Endothelial cell of umbilical vein (primary cell): ENCODE measurements around the gene ICE2. TPM values are rescaled to one million over a fixed set of nuclear protein-coding genes. Genes with fewer than 3 reads are reported as not detected.

Experiments used
- BruUV-seq: library from RNA; stranded (reverse); fragments of 400-500 nt; replicated peaks from 2 replicates; lab custom pipeline; 2021; lab: Mats Ljungman, UMichigan
- CTCF ChIA-PET: fragments of 300-600, 350-600 bp; sonication (Branson Sonifier 250); formaldehyde crosslinking; loops from one replicate; lab custom pipeline; 2021; ENCODE audit warnings: antibody characterized with exemption, inconsistent platforms; lab: Charles Lee
- POLR2A ChIA-PET: fragments of 300-600, 350-600 bp; sonication (Branson Sonifier 250); formaldehyde crosslinking; loops from one replicate; lab custom pipeline; 2021; ENCODE audit warnings: antibody characterized with exemption, inconsistent platforms; lab: Charles Lee
- DNase-seq: peaks from one replicate; pipeline ENCODE4 v3.0.0-alpha.2; 2011; ENCODE audit warnings: low read depth, low spot score
- FAIRE-seq: peaks from 2 replicates; lab custom pipeline; 2011; peaks lifted over from hg19 to GRCh38; lab: Jason Lieb, UNC
- H2AFZ ChIP-seq: 2 replicates; pipeline ENCODE4 v1.6.0; 2012; ENCODE audit warnings: low read depth, low read length, control low read depth, inconsistent platforms
- H3K27ac ChIP-seq: 2 replicates; pipeline ENCODE4 v1.5.1; 2011; ENCODE audit warnings: low read depth, mild to moderate bottlenecking, control low read depth, low read length, moderate library complexity; ENCODE audit not compliant: insufficient read depth
- H3K27me3 ChIP-seq, 2 experiments: 2 replicates each; pipeline versions ENCODE4 v1.6.0 to v1.6.1; 2011; ENCODE audit warnings: low read length in 2 of 2, mixed read lengths in 1 of 2; ENCODE audit not compliant: control insufficient read depth in 2 of 2, insufficient read depth in 2 of 2
- H3K36me3 ChIP-seq, 2 experiments: 2 replicates in 1 of 2; 3 replicates in 1 of 2; pipeline ENCODE4 v1.5.1; 2011; ENCODE audit warnings: low read length in 2 of 2, mild to moderate bottlenecking in 1 of 2, moderate library complexity in 1 of 2; ENCODE audit not compliant: control insufficient read depth in 2 of 2, insufficient read depth in 2 of 2; ENCODE audit errors: extremely low read depth in 1 of 2
- H3K4me1 ChIP-seq: 3 replicates; pipeline ENCODE4 v1.5.1; 2011; ENCODE audit warnings: mild to moderate bottlenecking, low read length; ENCODE audit not compliant: control insufficient read depth, insufficient read depth; ENCODE audit errors: extremely low read depth
- H3K4me2 ChIP-seq: 2 replicates; pipeline ENCODE4 v1.6.1; 2011; ENCODE audit warnings: low read length, control low read depth, mixed read lengths; ENCODE audit not compliant: insufficient read depth
- H3K4me3 ChIP-seq, 3 experiments: fragments of 200-600 bp in 1 of 3; sonication (generic), shearing (Covaris generic) in 1 of 3; replicated peaks in 1 of 3; 2 replicates each; pipeline ENCODE4 v1.5.1; 2011 to 2016; ENCODE audit warnings: control low read depth in 3 of 3, low read length in 3 of 3, mild to moderate bottlenecking in 2 of 3, inconsistent platforms in 1 of 3, low read depth in 1 of 3, moderate library complexity in 1 of 3; ENCODE audit not compliant: insufficient read depth in 1 of 3
- H3K79me2 ChIP-seq: 2 replicates; pipeline ENCODE4 v1.6.0; 2012; ENCODE audit warnings: low read length, inconsistent platforms; ENCODE audit not compliant: control insufficient read depth, insufficient read depth
- H3K9ac ChIP-seq: replicated peaks from 2 replicates; pipeline ENCODE3; 2011; ENCODE audit warnings: low read length, control low read depth; ENCODE audit not compliant: insufficient read depth; ENCODE audit errors: extremely low read depth
- H3K9me1 ChIP-seq: replicated peaks from 3 replicates; pipeline ENCODE4 v1.6.0; 2011; ENCODE audit warnings: mild to moderate bottlenecking, low read length; ENCODE audit not compliant: control insufficient read depth, insufficient read depth; ENCODE audit errors: extremely low read depth
- H3K9me3 ChIP-seq: replicated peaks from 2 replicates; pipeline ENCODE4 v1.5.1; 2012; ENCODE audit warnings: low read length, inconsistent platforms; ENCODE audit not compliant: control insufficient read depth, insufficient read depth
- H4K20me1 ChIP-seq: replicated peaks from 2 replicates; pipeline ENCODE3; 2011; ENCODE audit warnings: mild to moderate bottlenecking, low read length; ENCODE audit not compliant: control insufficient read depth, insufficient read depth; ENCODE audit errors: extremely low read depth
- EZH2 ChIP-seq: IDR thresholded peaks from 2 replicates; pipeline ENCODE4 v1.6.1; 2012; ENCODE audit warnings: borderline replicate concordance, low read depth, mild to moderate bottlenecking, moderate library complexity, low read length, inconsistent platforms; ENCODE audit not compliant: severe bottlenecking
- FOS ChIP-seq: IDR thresholded peaks from 2 replicates; pipeline ENCODE4 v1.6.1; 2011; ENCODE audit warnings: mild to moderate bottlenecking, low read length, moderate library complexity, borderline replicate concordance; ENCODE audit not compliant: insufficient read depth
- MYC ChIP-seq: IDR thresholded peaks from one replicate; pipeline ENCODE4 v1.6.1; 2011; ENCODE audit warnings: mild to moderate bottlenecking, low read depth, low read length
- POLR2A ChIP-seq: IDR thresholded peaks from 2 replicates; pipeline ENCODE4 v1.6.1; 2012; ENCODE audit warnings: low read depth, mild to moderate bottlenecking, control low read depth, low read length
- dilution Hi-C: fragments of 300-500 bp; cut with MboI; formaldehyde crosslinking; loops from one replicate; pipeline ENCODE4 v1.15.0; 2019; ENCODE audit warnings: low sequenced_read_pairs; ENCODE audit not compliant: extremely low pct_ligation_motif_present
- intact Hi-C: fragments of 100-400 bp; cut with micrococcal nuclease; formaldehyde crosslinking; loops from one replicate; pipeline ENCODE4 v1.10.0; 2022
- polyA plus RNA-seq, 4 experiments: library from polyadenylated mRNA; depleted of rRNA in 3 of 4; stranded (reverse) in 3 of 4; unstranded in 1 of 4; fragments of >200 nt; gene quantifications; 2 replicates each; pipeline versions ENCODE4 v1.2.1 to v1.2.3, GENCODE V29; 2011 to 2012; ENCODE audit warnings: missing spikeins in 1 of 4
- total RNA-seq: library from RNA; stranded (reverse); gene quantifications from 2 replicates; pipeline ENCODE4 v1.2.3, GENCODE V29; 2021
- TF ChIP-seq, protein P1 (sequence below), 2 donors: IDR thresholded peaks; 1 replicate in 1 of 2; 2 replicates in 1 of 2; pipeline ENCODE4 v1.5.1; 2011; ENCODE audit warnings: low read length in 2 of 2, mild to moderate bottlenecking in 2 of 2, moderate library complexity in 2 of 2, control low read depth in 1 of 2, inconsistent platforms in 1 of 2, low read depth in 1 of 2; ENCODE audit not compliant: insufficient read depth in 1 of 2; ENCODE audit errors: extremely low read depth in 1 of 2
- TF ChIP-seq, protein P2 (sequence below): IDR thresholded peaks from 2 replicates; pipeline ENCODE4 v1.6.1; 2011; ENCODE audit not compliant: insufficient read depth, insufficient read length

ICE2 gene
- total and polyA plus RNA-seq, 2 donors (not counting 3 experiments of a cell fraction or from before 2014, with no cell fraction given) = 22.1 to 57.0 TPM

GRCh38 chr15:60426870-60427508 is 52.0 kb downstream of the ICE2 start:
- Histone ChIP-seq H4K20me1 (no peaks in the 10 kb centered on the region), H3K27me3 (no peaks in the 10 kb centered on the region), H3K36me3 (peaks cover 0 to 4% of the 10 kb centered on the region in 2 experiments), H3K4me3 (no peak overlapping the region), H3K4me1 (peaks cover 28% of the 10 kb centered on the region), H2AFZ (no peak overlapping the region), H3K9me1 (no peaks in the 10 kb centered on the region), H3K4me2 (peak overlapping the region; percentile 19), H3K9me3 (no peaks in the 10 kb centered on the region), H3K9ac (no peak overlapping the region), H3K79me2 (peaks cover 2% of the 10 kb centered on the region), H3K27ac (no peak overlapping the region)
- intact Hi-C loops = no loop called here
- FAIRE-seq = no peak
- TF ChIP-seq MYC (no peak), FOS (peak; percentile 56), EZH2 (no peak), POLR2A (no peak)
- TF ChIP-seq, protein P1, sequence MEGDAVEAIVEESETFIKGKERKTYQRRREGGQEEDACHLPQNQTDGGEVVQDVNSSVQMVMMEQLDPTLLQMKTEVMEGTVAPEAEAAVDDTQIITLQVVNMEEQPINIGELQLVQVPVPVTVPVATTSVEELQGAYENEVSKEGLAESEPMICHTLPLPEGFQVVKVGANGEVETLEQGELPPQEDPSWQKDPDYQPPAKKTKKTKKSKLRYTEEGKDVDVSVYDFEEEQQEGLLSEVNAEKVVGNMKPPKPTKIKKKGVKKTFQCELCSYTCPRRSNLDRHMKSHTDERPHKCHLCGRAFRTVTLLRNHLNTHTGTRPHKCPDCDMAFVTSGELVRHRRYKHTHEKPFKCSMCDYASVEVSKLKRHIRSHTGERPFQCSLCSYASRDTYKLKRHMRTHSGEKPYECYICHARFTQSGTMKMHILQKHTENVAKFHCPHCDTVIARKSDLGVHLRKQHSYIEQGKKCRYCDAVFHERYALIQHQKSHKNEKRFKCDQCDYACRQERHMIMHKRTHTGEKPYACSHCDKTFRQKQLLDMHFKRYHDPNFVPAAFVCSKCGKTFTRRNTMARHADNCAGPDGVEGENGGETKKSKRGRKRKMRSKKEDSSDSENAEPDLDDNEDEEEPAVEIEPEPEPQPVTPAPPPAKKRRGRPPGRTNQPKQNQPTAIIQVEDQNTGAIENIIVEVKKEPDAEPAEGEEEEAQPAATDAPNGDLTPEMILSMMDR (IDR thresholded peaks at IDR 0.05; ENCODE audit: extremely low read depth in 1 of 2, insufficient read depth in 1 of 2, low read depth in 1 of 2, low read length in 2 of 2) = no peak
- TF ChIP-seq, protein P2, sequence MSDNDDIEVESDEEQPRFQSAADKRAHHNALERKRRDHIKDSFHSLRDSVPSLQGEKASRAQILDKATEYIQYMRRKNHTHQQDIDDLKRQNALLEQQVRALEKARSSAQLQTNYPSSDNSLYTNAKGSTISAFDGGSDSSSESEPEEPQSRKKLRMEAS = no peak
- dilution Hi-C loops = no loop called here
- DNase-seq = peak; percentile 26
- BruUV-seq = no TSS peak
- ChIA-PET CTCF (interaction anchor here (1.3 kb wide), 2 partner anchors 17 to 67 kb away, joined by 3 to 4 read pairs; no protein-coding TSS in a partner anchor), POLR2A (no interaction called here)
